CD14-positive monocyte (primary cell): ENCODE measurements around the gene KCNAB1. TPM values are rescaled to one million over a fixed set of nuclear protein-coding genes. Genes with fewer than 3 reads are reported as not detected.

Source experiments
- DNase-seq, 3 donors: peaks; one replicate each; pipeline ENCODE4 v3.0.0-alpha.2; 2011 to 2022
- H2AFZ ChIP-seq: 2 replicates; pipeline ENCODE4 v1.6.0; 2012; ENCODE audit warnings: mild to moderate bottlenecking, low read depth, low read length, inconsistent platforms; ENCODE audit not compliant: insufficient read depth, poor library complexity, severe bottlenecking
- H3K27ac ChIP-seq, 2 donors: 1 replicate in 1 of 2; 2 replicates in 1 of 2; pipeline ENCODE4 v1.5.1; 2012 to 2013; ENCODE audit warnings: low read length in 2 of 2, control low read depth in 1 of 2, inconsistent platforms in 1 of 2, low read depth in 1 of 2, mild to moderate bottlenecking in 1 of 2
- H3K27me3 ChIP-seq, 2 donors: one replicate each; pipeline versions ENCODE4 v1.6.0 to v1.6.1; 2011 to 2013; ENCODE audit warnings: low read length in 2 of 2; ENCODE audit not compliant: control insufficient read depth in 2 of 2, insufficient read depth in 2 of 2
- H3K36me3 ChIP-seq, 2 donors: replicated peaks in 1 of 2; 1 replicate in 1 of 2; 2 replicates in 1 of 2; pipeline versions ENCODE4 v1.5.1 to v1.6.1; 2012 to 2013; ENCODE audit warnings: low read length in 2 of 2, control low read depth in 1 of 2, inconsistent platforms in 1 of 2, mild to moderate bottlenecking in 1 of 2; ENCODE audit not compliant: insufficient read depth in 2 of 2, control insufficient read depth in 1 of 2
- H3K4me1 ChIP-seq, 2 donors: 1 replicate in 1 of 2; 2 replicates in 1 of 2; pipeline versions ENCODE4 v1.5.1 to v1.6.1; 2012 to 2013; ENCODE audit warnings: low read length in 2 of 2, control low read depth in 1 of 2, inconsistent platforms in 1 of 2, mild to moderate bottlenecking in 1 of 2, moderate library complexity in 1 of 2; ENCODE audit not compliant: insufficient read depth in 2 of 2, control insufficient read depth in 1 of 2
- H3K4me2 ChIP-seq: replicated peaks from 2 replicates; pipeline ENCODE3; 2012; ENCODE audit warnings: low read length, moderate library complexity, mild to moderate bottlenecking; ENCODE audit not compliant: poor library complexity, severe bottlenecking; ENCODE audit errors: extremely low read depth
- H3K4me3 ChIP-seq, 3 experiments: fragments of 200-600 bp in 1 of 3; sonication (generic) in 1 of 3; replicated peaks in 1 of 3; 1 replicate in 2 of 3; 2 replicates in 1 of 3; pipeline ENCODE4 v1.5.1; 2011 to 2013; ENCODE audit warnings: low read length in 3 of 3, mild to moderate bottlenecking in 3 of 3, control low read depth in 2 of 3, low read depth in 2 of 3, inconsistent platforms in 1 of 3, moderate library complexity in 1 of 3
- H3K79me2 ChIP-seq: 2 replicates; pipeline ENCODE4 v1.6.0; 2012; ENCODE audit warnings: mild to moderate bottlenecking, control low read depth, inconsistent platforms, low read length, moderate library complexity; ENCODE audit not compliant: insufficient read depth
- H3K9ac ChIP-seq: 2 replicates; pipeline ENCODE4 v1.6.0; 2017; ENCODE audit warnings: low read length, mild to moderate bottlenecking; ENCODE audit not compliant: insufficient read depth, poor library complexity, severe bottlenecking
- H3K9me3 ChIP-seq, 2 donors: replicated peaks in 1 of 2; 1 replicate in 1 of 2; 2 replicates in 1 of 2; pipeline versions ENCODE4 v1.5.1 to v1.6.1; 2012 to 2013; ENCODE audit warnings: low read length in 2 of 2, control low read depth in 1 of 2; ENCODE audit not compliant: control insufficient read depth in 1 of 2, insufficient read depth in 1 of 2
- H4K20me1 ChIP-seq: 2 replicates; pipeline ENCODE4 v1.6.0; 2012; ENCODE audit warnings: mild to moderate bottlenecking, low read length, control low read depth, moderate library complexity; ENCODE audit not compliant: insufficient read depth
- H3K27ac Mint-ChIP-seq, 7 donors: one replicate each; pipeline ENCODE4 v1.8.0; 2020; ENCODE audit warnings: mild to moderate bottlenecking in 7 of 7, mixed read lengths in 7 of 7, moderate library complexity in 6 of 7, inconsistent platforms in 2 of 7
- H3K27me3 Mint-ChIP-seq, 3 donors: one replicate each; pipeline ENCODE4 v1.8.0; 2021 to 2022; ENCODE audit warnings: low read depth in 3 of 3, mild to moderate bottlenecking in 3 of 3, mixed read lengths in 3 of 3, moderate library complexity in 3 of 3, inconsistent platforms in 1 of 3
- H3K36me3 Mint-ChIP-seq, 2 donors: one replicate each; pipeline ENCODE4 v1.8.0; 2020; ENCODE audit warnings: mixed read lengths in 2 of 2, inconsistent platforms in 1 of 2, mild to moderate bottlenecking in 1 of 2
- H3K4me1 Mint-ChIP-seq: one replicate; pipeline ENCODE4 v1.8.0; 2020; ENCODE audit warnings: mild to moderate bottlenecking, mixed read lengths
- H3K4me3 Mint-ChIP-seq, 2 donors: one replicate each; pipeline ENCODE4 v1.8.0; 2020; ENCODE audit warnings: mild to moderate bottlenecking in 2 of 2, mixed read lengths in 2 of 2, moderate library complexity in 1 of 2
- H3K9me3 Mint-ChIP-seq, 7 donors: one replicate each; pipeline ENCODE4 v1.8.0; 2020 to 2022; ENCODE audit warnings: mixed read lengths in 7 of 7, mild to moderate bottlenecking in 6 of 7, moderate library complexity in 6 of 7, inconsistent platforms in 2 of 7
- WGBS: methylation state at CpG from one replicate; pipeline ENCODE4 v1.1.5; 2013; ENCODE audit warnings: missing lambda C conversion rate; ENCODE audit not compliant: insufficient coverage; 5-methylcytosine and 5-hydroxymethylcytosine counted together
- intact Hi-C, 2 donors: fragments of 100-400 bp; cut with micrococcal nuclease; formaldehyde crosslinking; loops; one replicate each; pipeline versions ENCODE4 v1.15.0 to v1.15.1; 2023
- polyA plus RNA-seq, 3 donors: library from polyadenylated mRNA; depleted of rRNA in 1 of 3; unstranded in 2 of 3; stranded (reverse) in 1 of 3; fragments of 300-500 nt in 2 of 3; fragments of >200 nt in 1 of 3; fragmentation: Illumina TruSeq in 2 of 3; gene quantifications; 1 replicate in 2 of 3; 2 replicates in 1 of 3; pipeline ENCODE4 v1.2.3, GENCODE V29; 2012 to 2021
- TF ChIP-seq, protein P1 (sequence below): fragments of 200-600 bp; IDR thresholded peaks from one replicate; pipeline ENCODE4 v1.8.0; 2022; ENCODE audit warnings: antibody characterized with exemption, mild to moderate bottlenecking

The KCNAB1 gene
- polyA plus RNA-seq, 3 donors, result 0.08 to 0.14 TPM; not detected in 1

- Histone ChIP-seq H3K27me3 (no peaks in the 10 kb centered on the region), H3K9ac (no peak overlapping the region), H4K20me1 (no peaks in the 10 kb centered on the region), H3K4me3 (no peak overlapping the region), H3K36me3 (no peaks in the 10 kb centered on the region), H2AFZ (no peak overlapping the region), H3K27ac (no peak overlapping the region), H3K9me3 (no peaks in the 10 kb centered on the region), H3K4me2 (no peak overlapping the region), H3K79me2 (no peaks in the 10 kb centered on the region), H3K4me1 (no peaks in the 10 kb centered on the region)
- DNase-seq, result no peak
- H3K9me3 Mint-ChIP-seq, result peaks cover 0 to 3% (median 0%) of the 10 kb centered on the region in 7 donors
- H3K4me1 Mint-ChIP-seq, result peaks cover 2% of the 10 kb centered on the region
- H3K4me3 Mint-ChIP-seq, result no peak overlapping the region
- TF ChIP-seq, protein P1, sequence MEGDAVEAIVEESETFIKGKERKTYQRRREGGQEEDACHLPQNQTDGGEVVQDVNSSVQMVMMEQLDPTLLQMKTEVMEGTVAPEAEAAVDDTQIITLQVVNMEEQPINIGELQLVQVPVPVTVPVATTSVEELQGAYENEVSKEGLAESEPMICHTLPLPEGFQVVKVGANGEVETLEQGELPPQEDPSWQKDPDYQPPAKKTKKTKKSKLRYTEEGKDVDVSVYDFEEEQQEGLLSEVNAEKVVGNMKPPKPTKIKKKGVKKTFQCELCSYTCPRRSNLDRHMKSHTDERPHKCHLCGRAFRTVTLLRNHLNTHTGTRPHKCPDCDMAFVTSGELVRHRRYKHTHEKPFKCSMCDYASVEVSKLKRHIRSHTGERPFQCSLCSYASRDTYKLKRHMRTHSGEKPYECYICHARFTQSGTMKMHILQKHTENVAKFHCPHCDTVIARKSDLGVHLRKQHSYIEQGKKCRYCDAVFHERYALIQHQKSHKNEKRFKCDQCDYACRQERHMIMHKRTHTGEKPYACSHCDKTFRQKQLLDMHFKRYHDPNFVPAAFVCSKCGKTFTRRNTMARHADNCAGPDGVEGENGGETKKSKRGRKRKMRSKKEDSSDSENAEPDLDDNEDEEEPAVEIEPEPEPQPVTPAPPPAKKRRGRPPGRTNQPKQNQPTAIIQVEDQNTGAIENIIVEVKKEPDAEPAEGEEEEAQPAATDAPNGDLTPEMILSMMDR, result no peak
- no peaks in the 10 kb centered on the region for H3K36me3 Mint-ChIP-seq
- WGBS, result 94% methylated on average over 2 of the region's 3 CpGs
- peaks cover 1 to 3% (median 3%) of the 10 kb centered on the region in 3 donors for H3K27me3 Mint-ChIP-seq
- H3K27ac Mint-ChIP-seq, result no peak overlapping the region
- intact Hi-C loops, result no loop called here
These were observed 269.1 kb downstream of the KCNAB1 start for GRCh38 chr3:156389449-156389950.

DNA sequence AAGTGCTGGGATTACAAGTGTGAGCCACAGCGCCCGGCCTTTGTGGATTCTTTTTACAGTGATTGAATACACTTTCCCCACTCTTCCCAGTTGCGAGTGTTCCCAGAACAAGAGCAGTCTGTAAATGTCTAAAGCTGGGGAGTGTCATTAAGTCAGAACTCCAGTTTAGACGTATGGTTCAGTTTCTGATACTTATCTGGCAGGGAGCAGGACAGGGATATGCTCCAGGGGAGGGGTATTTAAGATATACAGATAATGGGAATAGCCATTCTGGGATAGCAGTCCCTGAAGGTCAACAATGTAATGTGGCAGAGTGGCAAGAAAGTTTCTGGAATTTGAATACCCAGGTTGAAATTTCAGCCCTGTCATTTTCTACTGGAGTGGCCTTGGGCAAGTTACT lies 270.5 kb downstream of the KCNAB1 start:
- no peak overlapping the region for H3K4me3 ChIP-seq
- Mint-ChIP-seq H3K27ac (no peak overlapping the region), H3K4me1 (peaks cover 2% of the 10 kb centered on the region), H3K4me3 (no peak overlapping the region), H3K36me3 (no peaks in the 10 kb centered on the region), H3K27me3 (peaks cover 1 to 5% (median 5%) of the 10 kb centered on the region in 3 donors), H3K9me3 (peaks cover 0 to 3% (median 0%) of the 10 kb centered on the region in 7 donors)
- H3K36me3 ChIP-seq, result no peaks in the 10 kb centered on the region
- H3K9me3 ChIP-seq, result no peaks in the 10 kb centered on the region
- no peaks in the 10 kb centered on the region for H3K27me3 ChIP-seq
- no peak overlapping the region for H3K4me2 ChIP-seq
- TF ChIP-seq, protein P1, result no peak
- no peak overlapping the region for H3K9ac ChIP-seq
- H2AFZ ChIP-seq, result no peak overlapping the region
- intact Hi-C loops, result no loop called here
- no peak for DNase-seq
- no peak overlapping the region for H3K27ac ChIP-seq
- 91% methylated on average over 1 of the region's 4 CpGs for WGBS
- H4K20me1 ChIP-seq, result no peaks in the 10 kb centered on the region
- no peaks in the 10 kb centered on the region for H3K4me1 ChIP-seq
- H3K79me2 ChIP-seq, result no peaks in the 10 kb centered on the region
